ENCODE measurements around the gene ASRGL1.

Gene ASRGL1

DNA sequence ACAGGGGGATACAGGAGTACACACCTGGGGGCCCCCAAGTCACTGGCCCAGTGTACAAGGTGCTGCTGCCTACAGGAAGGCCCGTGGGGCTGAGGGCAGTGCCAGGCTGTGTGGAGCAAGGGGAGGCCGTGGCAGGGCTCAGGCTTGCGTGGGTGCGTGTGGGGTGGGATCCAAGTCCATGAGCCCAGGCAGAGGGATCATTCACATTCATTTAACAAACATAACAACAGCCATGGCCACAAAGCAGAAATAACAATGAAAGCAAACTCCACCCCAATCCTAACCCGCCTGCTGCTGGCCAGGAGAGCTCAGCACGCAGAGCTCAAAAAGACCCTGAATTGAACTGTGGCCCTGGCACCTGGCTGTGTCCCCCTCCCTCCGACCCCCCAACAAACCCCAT lies 64.6 kb downstream of the ASRGL1 start:
- TF ChIP-seq POU6F1 (CRISPR knock-in tag; IDR thresholded peaks at IDR 0.05; ENCODE audit: borderline replicate concordance, low read depth) (no peak), TOX (CRISPR knock-in tag; IDR thresholded peaks at IDR 0.05; ENCODE audit: borderline replicate concordance) (no peak)
- ATAC-seq = no peak

GRCh38 chr11:62402226-62402959 lies 65.1 kb downstream of the ASRGL1 start:
- ATAC-seq = no peak
- no peak for TF ChIP-seq TOX (CRISPR knock-in tag; IDR thresholded peaks at IDR 0.05; ENCODE audit: borderline replicate concordance)
- TF ChIP-seq SNAI2 (CRISPR knock-in tag; IDR thresholded peaks at IDR 0.05) = no peak
- TF ChIP-seq, protein P1, sequence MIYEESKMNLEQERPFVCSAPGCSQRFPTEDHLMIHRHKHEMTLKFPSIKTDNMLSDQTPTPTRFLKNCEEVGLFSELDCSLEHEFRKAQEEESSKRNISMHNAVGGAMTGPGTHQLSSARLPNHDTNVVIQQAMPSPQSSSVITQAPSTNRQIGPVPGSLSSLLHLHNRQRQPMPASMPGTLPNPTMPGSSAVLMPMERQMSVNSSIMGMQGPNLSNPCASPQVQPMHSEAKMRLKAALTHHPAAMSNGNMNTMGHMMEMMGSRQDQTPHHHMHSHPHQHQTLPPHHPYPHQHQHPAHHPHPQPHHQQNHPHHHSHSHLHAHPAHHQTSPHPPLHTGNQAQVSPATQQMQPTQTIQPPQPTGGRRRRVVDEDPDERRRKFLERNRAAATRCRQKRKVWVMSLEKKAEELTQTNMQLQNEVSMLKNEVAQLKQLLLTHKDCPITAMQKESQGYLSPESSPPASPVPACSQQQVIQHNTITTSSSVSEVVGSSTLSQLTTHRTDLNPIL (CRISPR knock-in tag; IDR thresholded peaks at IDR 0.05; ENCODE audit: low read depth) = no peak
- TF ChIP-seq, protein P2, sequence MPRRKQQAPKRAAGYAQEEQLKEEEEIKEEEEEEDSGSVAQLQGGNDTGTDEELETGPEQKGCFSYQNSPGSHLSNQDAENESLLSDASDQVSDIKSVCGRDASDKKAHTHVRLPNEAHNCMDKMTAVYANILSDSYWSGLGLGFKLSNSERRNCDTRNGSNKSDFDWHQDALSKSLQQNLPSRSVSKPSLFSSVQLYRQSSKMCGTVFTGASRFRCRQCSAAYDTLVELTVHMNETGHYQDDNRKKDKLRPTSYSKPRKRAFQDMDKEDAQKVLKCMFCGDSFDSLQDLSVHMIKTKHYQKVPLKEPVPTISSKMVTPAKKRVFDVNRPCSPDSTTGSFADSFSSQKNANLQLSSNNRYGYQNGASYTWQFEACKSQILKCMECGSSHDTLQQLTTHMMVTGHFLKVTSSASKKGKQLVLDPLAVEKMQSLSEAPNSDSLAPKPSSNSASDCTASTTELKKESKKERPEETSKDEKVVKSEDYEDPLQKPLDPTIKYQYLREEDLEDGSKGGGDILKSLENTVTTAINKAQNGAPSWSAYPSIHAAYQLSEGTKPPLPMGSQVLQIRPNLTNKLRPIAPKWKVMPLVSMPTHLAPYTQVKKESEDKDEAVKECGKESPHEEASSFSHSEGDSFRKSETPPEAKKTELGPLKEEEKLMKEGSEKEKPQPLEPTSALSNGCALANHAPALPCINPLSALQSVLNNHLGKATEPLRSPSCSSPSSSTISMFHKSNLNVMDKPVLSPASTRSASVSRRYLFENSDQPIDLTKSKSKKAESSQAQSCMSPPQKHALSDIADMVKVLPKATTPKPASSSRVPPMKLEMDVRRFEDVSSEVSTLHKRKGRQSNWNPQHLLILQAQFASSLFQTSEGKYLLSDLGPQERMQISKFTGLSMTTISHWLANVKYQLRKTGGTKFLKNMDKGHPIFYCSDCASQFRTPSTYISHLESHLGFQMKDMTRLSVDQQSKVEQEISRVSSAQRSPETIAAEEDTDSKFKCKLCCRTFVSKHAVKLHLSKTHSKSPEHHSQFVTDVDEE (CRISPR knock-in tag; IDR thresholded peaks at IDR 0.05) = no peak
- no peak for TF ChIP-seq CSRNP3 (CRISPR knock-in tag; IDR thresholded peaks at IDR 0.05)
- no peak for TF ChIP-seq ZNF8 (CRISPR knock-in tag; IDR thresholded peaks at IDR 0.05)
- no peak for TF ChIP-seq ISL1 (CRISPR knock-in tag; IDR thresholded peaks at IDR 0.05)
- no peak for TF ChIP-seq ZNF565 (CRISPR knock-in tag; conservative IDR thresholded peaks at IDR 0.05; ENCODE audit: low read depth)
- no peak for TF ChIP-seq ARNTL (CRISPR knock-in tag; IDR thresholded peaks at IDR 0.05; ENCODE audit: borderline replicate concordance, low read depth)
- no peak for TF ChIP-seq CSDC2 (CRISPR knock-in tag; IDR thresholded peaks at IDR 0.05)
- no peak for TF ChIP-seq TCF4 (CRISPR knock-in tag; IDR thresholded peaks at IDR 0.05; ENCODE audit: borderline replicate concordance)
- TF ChIP-seq RARB (CRISPR knock-in tag; IDR thresholded peaks at IDR 0.05) = no peak
- no peak for TF ChIP-seq OSR1 (CRISPR knock-in tag; IDR thresholded peaks at IDR 0.05)

DNA sequence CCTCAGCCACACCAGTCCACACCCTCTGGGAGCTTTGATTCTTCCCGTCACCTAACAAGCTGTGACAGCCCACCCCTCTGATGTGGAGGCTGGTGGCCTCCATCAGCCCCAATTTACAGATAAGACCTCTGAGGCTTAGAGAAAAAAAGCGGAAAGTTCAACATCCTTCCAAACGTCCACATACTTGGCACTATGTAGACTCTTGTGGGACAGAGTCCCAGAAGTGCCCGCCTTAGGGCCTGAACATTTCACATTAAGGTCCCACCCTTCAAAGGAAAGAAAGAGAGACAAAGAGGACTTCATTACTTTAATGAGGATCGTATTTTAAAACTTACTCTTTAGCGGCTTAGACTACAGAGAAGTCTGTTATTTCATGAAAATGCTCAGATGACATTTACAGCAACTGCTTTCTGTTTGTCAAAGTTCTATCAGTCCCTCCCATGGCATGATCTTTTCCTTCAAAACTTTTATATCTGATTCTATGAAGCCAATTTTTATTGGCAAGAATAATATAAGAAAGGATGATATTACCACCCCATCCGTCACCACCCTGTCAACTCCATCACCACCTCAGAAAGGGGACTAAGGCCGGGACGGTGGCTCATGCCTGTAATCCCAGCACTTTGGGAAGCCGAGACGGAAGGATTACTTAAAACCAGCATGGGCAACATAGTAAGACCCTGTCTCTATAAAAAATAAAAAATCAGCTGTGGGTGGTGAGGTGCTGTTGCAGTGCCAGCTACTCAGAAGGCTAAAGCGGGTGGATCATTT lies 65.9 kb downstream of the ASRGL1 start:
- no peak for ATAC-seq
- TF ChIP-seq BACH2 (CRISPR knock-in tag; IDR thresholded peaks at IDR 0.05; ENCODE audit: borderline replicate concordance) = no peak
- no peak for TF ChIP-seq ZFP30 (CRISPR knock-in tag; IDR thresholded peaks at IDR 0.05)
- TF ChIP-seq, protein P1 (CRISPR knock-in tag; IDR thresholded peaks at IDR 0.05; ENCODE audit: low read depth) = no peak
- TF ChIP-seq ZNF70 (CRISPR knock-in tag; IDR thresholded peaks at IDR 0.05) = no peak
- TF ChIP-seq ZNF8 (CRISPR knock-in tag; IDR thresholded peaks at IDR 0.05) = no peak
- TF ChIP-seq ESRRG (CRISPR knock-in tag; IDR thresholded peaks at IDR 0.05) = no peak
- TF ChIP-seq RARB (CRISPR knock-in tag; IDR thresholded peaks at IDR 0.05) = no peak
- TF ChIP-seq ZFP3 (CRISPR knock-in tag; IDR thresholded peaks at IDR 0.05) = no peak
- TF ChIP-seq PPARA (CRISPR knock-in tag; IDR thresholded peaks at IDR 0.05; ENCODE audit: borderline replicate concordance) = no peak
- TF ChIP-seq POU6F1 (CRISPR knock-in tag; IDR thresholded peaks at IDR 0.05; ENCODE audit: borderline replicate concordance, low read depth) = no peak
- no peak for TF ChIP-seq OSR1 (CRISPR knock-in tag; IDR thresholded peaks at IDR 0.05)
- no peak for TF ChIP-seq GLIS3 (CRISPR knock-in tag; IDR thresholded peaks at IDR 0.05)
- no peak for TF ChIP-seq ZC3H10 (CRISPR knock-in tag; IDR thresholded peaks at IDR 0.05)
- TF ChIP-seq, protein P3, sequence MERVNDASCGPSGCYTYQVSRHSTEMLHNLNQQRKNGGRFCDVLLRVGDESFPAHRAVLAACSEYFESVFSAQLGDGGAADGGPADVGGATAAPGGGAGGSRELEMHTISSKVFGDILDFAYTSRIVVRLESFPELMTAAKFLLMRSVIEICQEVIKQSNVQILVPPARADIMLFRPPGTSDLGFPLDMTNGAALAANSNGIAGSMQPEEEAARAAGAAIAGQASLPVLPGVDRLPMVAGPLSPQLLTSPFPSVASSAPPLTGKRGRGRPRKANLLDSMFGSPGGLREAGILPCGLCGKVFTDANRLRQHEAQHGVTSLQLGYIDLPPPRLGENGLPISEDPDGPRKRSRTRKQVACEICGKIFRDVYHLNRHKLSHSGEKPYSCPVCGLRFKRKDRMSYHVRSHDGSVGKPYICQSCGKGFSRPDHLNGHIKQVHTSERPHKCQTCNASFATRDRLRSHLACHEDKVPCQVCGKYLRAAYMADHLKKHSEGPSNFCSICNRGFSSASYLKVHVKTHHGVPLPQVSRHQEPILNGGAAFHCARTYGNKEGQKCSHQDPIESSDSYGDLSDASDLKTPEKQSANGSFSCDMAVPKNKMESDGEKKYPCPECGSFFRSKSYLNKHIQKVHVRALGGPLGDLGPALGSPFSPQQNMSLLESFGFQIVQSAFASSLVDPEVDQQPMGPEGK (CRISPR knock-in tag; IDR thresholded peaks at IDR 0.05; ENCODE audit: borderline replicate concordance) = no peak
- TF ChIP-seq CSRNP3 (CRISPR knock-in tag; IDR thresholded peaks at IDR 0.05) = no peak

All from SK-N-SH treated with all-trans-retinoic acid at 6 μM for 48 hours (cell line).